ENCODE results near the gene CAPN3.

The CAPN3 gene

GRCh38 chr15:42457445-42458442, 98.4 kb downstream of the CAPN3 start:
- no peak for DNase-seq

GRCh38 chr15:42461261-42461660, 102.0 kb downstream of the CAPN3 start:
- DNase-seq = no peak

Measured in KG1 (cell line).